Measurements from ENCODE around the gene GALNS.

DNA sequence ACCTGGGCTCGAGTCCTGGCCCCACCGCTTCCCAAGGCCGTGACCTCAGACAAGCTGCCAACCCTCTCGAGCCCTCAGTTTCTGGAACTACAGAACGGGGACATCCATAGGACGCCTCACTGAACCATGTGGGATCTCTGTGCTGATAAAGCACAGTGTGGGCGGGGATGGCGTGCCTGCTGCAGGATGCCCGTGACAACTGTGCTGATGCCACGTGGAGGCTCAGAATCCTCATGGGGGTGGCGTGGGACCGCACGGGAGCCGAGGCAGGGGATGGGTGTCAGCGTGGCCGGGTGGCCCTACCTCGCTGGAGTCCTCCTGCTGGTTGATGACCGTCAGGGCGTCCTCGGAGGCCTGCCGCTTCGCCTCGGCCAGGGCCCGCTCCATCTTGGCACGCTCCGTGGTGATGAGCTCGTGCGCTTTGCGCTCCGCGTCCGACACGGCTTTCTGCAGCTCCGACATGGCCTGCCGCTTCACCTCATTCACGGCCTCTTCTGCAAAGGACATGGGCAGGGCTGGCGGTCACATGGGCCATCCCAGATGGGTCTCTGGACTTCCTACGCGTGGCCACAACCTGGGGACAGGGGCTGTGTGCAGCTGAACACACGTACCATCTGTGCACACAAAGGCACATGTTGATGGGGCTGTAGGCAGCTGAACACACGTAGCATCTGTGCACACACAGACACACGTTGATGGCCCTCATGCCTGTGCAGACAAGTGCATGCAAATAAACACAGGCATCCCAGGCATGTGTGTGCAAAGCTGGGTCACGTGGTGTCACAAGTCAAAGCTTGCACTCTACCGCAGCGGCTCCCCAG is 22.4 kb upstream of the GALNS start:
- TF ChIP-seq, protein P1, sequence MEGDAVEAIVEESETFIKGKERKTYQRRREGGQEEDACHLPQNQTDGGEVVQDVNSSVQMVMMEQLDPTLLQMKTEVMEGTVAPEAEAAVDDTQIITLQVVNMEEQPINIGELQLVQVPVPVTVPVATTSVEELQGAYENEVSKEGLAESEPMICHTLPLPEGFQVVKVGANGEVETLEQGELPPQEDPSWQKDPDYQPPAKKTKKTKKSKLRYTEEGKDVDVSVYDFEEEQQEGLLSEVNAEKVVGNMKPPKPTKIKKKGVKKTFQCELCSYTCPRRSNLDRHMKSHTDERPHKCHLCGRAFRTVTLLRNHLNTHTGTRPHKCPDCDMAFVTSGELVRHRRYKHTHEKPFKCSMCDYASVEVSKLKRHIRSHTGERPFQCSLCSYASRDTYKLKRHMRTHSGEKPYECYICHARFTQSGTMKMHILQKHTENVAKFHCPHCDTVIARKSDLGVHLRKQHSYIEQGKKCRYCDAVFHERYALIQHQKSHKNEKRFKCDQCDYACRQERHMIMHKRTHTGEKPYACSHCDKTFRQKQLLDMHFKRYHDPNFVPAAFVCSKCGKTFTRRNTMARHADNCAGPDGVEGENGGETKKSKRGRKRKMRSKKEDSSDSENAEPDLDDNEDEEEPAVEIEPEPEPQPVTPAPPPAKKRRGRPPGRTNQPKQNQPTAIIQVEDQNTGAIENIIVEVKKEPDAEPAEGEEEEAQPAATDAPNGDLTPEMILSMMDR (conservative IDR thresholded peaks at IDR 0.05; ENCODE audit: low read length), result no peak
- TF ChIP-seq EZH2phosphoT487 (IDR thresholded peaks at IDR 0.05; ENCODE audit: borderline replicate concordance, low read depth, low read length), result no peak
